ES-I3 (cell line): ENCODE data around the gene SHLD1.
"Not testable (repeated sequence)": the region's sequence is repeated elsewhere in the genome, so short reads cannot be mapped to it uniquely, and the experiment has no call there.

Source experiments
- H3K36me3 ChIP-seq: 2 replicates; pipeline ENCODE4 v1.6.1; 2013; ENCODE audit warnings: mild to moderate bottlenecking, low read length, control low read depth, moderate library complexity; ENCODE audit not compliant: insufficient read depth
- H3K4me1 ChIP-seq: 2 replicates; pipeline ENCODE4 v1.6.1; 2013; ENCODE audit warnings: mild to moderate bottlenecking, control low read depth, low read length; ENCODE audit not compliant: insufficient read depth
- H3K9ac ChIP-seq: 2 replicates; pipeline ENCODE4 v1.6.1; 2013; ENCODE audit warnings: low read depth, mild to moderate bottlenecking, low read length, moderate library complexity
- H3K9me3 ChIP-seq: 2 replicates; pipeline ENCODE4 v1.6.1; 2013; ENCODE audit warnings: mild to moderate bottlenecking, low read length, moderate library complexity; ENCODE audit not compliant: control insufficient read depth, insufficient read depth

Gene SHLD1

DNA sequence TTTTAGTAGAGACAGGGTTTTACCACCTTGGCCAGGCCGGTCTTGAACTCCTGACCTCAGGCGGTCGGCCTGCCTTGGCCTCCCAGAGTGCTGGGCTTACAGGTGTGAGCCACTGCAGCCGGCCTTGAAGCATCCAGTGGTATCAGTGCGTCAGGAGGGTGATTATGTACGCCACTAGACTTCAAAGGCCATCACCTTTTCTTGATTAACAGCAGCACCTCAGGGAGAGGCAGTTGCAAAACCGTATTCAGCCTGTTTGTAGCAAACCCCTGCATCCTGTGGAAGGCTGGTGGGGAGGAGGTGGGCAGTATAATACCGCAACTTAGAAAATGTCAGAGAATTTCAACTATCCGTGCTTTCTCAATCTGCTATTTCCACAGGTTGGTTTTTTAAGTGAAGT, 27.3 kb upstream of the SHLD1 start:
- H3K9me3 ChIP-seq: no peaks in the 10 kb centered on the region
- H3K36me3 ChIP-seq: no peaks in the 10 kb centered on the region
- H3K4me1 ChIP-seq: no peaks in the 10 kb centered on the region
- no peak overlapping the region for H3K9ac ChIP-seq

DNA sequence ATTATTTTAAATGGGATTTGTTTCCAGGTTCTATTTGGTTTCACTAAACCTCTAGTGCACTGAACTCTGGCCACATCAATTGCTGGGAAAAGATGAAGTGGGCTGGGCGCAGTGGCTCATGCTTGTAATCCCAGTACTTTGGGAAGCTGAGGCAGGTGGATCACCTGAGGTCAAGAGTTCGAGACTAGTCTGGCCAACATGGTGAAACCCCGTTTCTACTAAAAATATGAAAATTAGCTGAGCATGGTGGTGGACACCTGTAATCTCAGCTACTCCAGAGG, 25.1 kb upstream of the SHLD1 start:
- H3K4me1 ChIP-seq, H3K9me3 ChIP-seq, H3K36me3 ChIP-seq, H3K9ac ChIP-seq: not testable (repeated sequence)

DNA sequence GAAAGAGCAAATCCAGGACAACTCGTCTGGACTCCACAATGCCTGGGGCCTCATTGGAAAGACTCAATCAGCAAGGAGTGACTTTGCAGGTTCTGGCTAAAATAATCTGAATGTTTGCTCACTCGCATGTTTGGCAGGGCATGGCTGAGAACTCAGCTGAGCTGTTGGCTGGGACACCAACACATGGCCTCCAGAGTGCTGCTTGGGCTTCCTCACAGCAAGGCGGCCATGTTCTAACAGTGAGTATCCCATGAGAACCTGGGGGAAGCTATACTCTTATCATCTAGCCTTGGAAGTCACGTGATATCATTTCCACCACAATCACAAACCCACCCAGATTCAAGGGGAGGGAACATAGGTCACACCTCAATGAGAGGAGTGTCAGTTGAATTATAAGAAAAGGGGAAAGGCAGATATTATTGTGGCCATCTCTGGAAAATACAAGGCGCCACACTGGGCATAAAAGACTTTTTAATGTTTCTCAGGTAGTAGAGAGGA, 23.1 kb upstream of the SHLD1 start:
- Histone ChIP-seq H3K9me3 (no peaks in the 10 kb centered on the region), H3K4me1 (no peaks in the 10 kb centered on the region), H3K36me3 (no peaks in the 10 kb centered on the region), H3K9ac (no peak overlapping the region)

DNA sequence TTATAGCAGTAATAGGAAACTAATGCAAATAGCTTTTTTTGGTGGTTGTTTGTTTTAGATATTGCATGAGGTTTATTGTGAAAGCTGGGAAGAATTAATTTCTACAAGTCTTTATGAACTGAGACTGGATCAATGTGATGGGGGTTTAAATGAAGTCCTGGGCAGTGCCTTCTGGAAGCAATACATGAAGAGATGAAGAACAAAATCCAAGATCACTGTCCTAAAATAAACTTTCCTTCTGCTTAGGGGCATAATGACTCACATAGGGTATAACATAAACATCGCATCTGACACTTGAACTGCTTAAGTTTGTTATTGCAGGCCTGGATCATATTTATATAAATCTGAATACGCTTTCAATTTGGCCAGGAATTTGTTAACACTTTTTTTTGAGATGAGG, 20.9 kb upstream of the SHLD1 start:
- Histone ChIP-seq H3K4me1 (no peaks in the 10 kb centered on the region), H3K9me3 (no peaks in the 10 kb centered on the region), H3K9ac (no peak overlapping the region), H3K36me3 (no peaks in the 10 kb centered on the region)

DNA sequence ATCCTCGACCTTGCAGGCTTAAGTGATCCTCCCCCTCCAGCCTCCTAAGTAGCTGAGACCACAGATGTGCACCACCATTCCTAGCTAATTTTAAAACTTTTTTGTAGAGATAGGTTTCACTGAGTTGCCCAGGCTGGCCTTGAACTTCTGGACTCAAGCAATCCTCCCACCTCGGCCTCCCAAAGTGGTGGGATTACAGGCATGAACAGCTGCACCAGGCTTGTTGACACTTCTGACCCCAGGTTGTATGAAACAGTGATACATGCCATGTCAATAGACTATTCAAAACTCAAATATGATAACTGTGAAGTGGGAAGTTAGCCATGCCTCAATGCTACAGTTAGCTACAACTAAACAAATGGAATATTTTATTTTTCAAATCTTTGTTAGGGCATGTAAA, 20.1 kb upstream of the SHLD1 start:
- H3K9me3 ChIP-seq: no peaks in the 10 kb centered on the region
- H3K4me1 ChIP-seq: no peaks in the 10 kb centered on the region
- no peaks in the 10 kb centered on the region for H3K36me3 ChIP-seq
- no peak overlapping the region for H3K9ac ChIP-seq

DNA sequence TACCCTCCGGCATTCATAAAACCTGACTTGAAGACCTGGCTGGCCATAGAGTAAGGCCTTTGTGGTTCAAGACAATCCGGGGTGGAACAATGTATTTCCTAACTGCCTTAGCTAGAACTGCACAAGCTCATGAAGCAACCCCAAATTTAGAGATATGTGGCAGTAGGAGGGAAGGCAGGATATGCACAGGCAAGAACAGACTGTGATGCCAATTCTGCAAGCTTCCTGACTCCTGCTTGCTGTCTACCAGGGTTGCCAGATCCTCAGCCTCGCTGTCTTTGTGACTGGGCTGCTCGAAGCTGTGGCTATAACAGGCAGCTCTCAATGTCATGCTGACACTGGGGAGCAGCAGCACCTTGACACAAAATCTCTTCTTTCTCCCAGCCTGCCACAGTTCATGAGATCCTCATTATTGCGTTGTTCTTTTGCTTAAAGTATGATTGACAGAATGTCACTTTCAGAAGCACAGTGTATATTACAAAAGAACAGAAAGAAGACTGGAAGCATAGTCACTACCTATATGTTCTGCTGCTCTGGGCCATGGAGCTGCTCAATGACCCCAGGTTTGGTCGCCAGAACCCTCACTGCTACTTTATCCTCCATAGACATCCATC, 18.3 kb upstream of the SHLD1 start:
- no peak overlapping the region for H3K9ac ChIP-seq
- no peaks in the 10 kb centered on the region for H3K9me3 ChIP-seq
- H3K36me3 ChIP-seq: no peaks in the 10 kb centered on the region
- H3K4me1 ChIP-seq: peaks cover 5% of the 10 kb centered on the region; the same call in 1 of the 2 replicates

DNA sequence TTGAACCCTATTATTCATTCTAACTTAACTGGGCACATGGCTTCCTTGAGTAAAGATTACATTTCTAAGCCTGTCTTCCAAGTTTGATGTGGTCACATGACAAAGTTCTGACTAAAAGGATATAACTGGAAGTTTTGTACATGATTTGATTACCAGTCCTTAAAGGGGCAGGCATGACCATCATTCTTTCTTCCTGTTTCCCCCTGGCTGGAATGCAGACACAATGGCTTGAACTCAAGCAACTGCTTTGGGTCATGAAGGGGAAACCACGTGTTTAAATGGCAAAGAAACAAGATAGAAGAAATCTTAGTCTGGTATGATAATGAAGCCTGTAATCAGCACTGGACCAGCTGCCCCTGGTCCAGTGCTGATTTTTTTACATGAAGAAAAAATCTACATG, 15.6 kb upstream of the SHLD1 start:
- peaks cover 5% of the 10 kb centered on the region; the same call in 1 of the 2 replicates for H3K4me1 ChIP-seq
- no peaks in the 10 kb centered on the region for H3K9me3 ChIP-seq
- no peak overlapping the region for H3K9ac ChIP-seq
- no peaks in the 10 kb centered on the region for H3K36me3 ChIP-seq

DNA sequence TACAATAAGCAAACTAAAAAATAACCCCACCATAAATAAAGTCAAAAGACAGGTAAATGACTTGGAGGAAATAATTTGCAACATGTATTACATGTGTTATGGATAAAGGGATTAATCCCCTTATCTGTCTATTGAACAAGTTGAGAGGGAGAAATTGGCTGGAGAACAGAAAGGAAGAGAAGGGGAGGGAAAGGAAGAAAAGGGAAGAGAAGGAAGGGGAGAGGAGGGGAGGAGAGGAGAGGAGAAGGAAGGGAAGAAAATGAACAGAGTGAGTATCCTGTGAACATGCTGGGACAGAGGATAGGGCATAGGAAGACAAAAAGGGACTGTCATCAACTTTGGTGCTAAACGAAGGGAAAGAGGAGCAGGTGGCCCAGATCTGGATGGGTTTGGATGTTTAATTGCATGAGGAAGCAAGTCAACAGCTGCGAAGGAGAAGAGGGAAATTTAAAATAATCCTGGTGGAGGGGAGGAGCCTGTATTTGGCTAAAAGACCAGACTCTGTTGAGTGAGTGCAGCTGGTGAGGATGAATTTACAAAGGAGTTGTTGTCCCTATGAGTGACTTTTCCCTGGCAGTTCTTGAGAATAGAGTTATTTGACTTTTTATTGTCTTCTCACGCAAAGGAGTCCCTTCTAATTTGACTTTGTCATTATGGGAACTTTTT, 14.2 kb upstream of the SHLD1 start:
- no peak overlapping the region for H3K9ac ChIP-seq
- no peaks in the 10 kb centered on the region for H3K36me3 ChIP-seq
- peaks cover 5% of the 10 kb centered on the region; the same call in 1 of the 2 replicates for H3K4me1 ChIP-seq
- no peaks in the 10 kb centered on the region for H3K9me3 ChIP-seq

DNA sequence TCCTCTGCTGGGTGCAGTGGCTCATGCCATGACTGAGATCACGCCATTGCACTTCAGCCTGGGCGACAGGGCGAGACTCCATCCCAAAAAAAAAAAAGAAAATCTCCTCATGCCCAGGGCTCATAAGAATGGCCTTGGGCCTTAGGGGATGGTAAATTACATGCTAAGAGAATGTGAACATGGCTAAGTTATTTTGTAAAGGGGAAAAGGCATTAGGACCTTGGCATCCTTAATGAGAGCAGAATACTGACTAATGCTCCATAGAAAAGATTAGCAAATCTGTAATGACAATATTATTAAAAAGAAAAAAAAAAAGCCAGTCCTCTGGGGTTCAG, 12.6 kb upstream of the SHLD1 start:
- Histone ChIP-seq H3K4me1 (peaks cover 5% of the 10 kb centered on the region; the same call in 1 of the 2 replicates), H3K9me3 (no peaks in the 10 kb centered on the region), H3K9ac (no peak overlapping the region), H3K36me3 (no peaks in the 10 kb centered on the region)

DNA sequence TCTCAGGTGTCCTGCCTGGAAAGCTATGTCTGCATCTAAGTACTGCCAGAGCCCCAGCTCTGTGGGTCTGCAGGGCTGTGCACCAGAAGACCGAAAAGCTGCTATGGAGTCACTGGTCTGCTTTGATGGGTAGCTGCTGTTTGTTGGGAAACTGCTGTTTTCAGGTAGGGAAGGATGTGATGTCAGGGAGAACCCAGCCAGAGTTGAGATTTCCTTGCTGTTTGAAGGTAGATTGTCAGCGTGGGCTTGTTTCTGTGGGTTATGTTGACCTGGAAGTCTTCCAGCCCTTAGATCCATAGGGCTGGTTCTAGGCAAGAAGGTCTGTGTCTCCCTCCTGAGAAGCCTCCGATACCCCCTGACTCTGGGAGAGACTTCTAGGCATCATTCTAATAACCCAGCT, 12.2 kb upstream of the SHLD1 start:
- peaks cover 5% of the 10 kb centered on the region; the same call in 1 of the 2 replicates for H3K4me1 ChIP-seq
- no peaks in the 10 kb centered on the region for H3K9me3 ChIP-seq
- no peak overlapping the region for H3K9ac ChIP-seq
- no peaks in the 10 kb centered on the region for H3K36me3 ChIP-seq

DNA sequence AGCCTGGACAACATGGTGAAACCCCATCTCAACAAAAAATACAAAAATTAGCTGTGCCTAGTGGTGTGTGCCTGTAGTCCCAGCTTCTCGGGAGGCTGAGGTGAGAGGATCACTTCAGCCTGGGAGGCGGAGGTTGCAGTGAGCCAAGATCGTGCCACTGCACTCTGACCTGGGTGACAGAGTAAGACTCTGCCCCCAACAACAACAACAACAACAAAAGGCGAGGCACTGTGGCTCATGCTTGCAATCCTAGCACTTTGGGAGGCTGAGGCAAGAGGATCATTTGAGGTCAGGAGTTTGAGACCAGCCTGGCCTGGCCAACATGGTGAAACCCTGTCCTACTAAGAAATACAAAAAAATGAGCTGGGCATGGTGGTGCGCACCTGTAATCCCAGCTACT, 9.6 kb upstream of the SHLD1 start:
- H3K4me1 ChIP-seq, H3K36me3 ChIP-seq, H3K9me3 ChIP-seq, H3K9ac ChIP-seq: not testable (repeated sequence)

DNA sequence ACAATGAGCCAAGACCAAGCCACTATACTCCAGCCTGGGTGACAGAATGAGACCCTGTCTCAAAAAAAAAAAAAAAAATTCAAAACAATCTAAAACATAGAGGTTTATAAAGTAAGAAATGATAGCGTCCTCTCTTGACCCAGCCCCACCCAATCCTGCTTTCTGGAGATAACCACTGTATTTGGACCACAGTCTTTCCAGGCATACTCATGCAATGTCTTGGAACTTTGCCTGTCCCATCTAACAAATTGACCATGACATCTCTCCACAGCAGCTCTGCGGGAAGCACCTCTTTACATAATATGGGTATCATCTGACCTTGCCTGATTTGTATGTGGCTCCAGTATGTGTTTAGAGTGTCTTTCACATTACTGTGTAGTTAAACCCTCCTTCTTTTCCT, 9.1 kb upstream of the SHLD1 start:
- H3K36me3 ChIP-seq: no peaks in the 10 kb centered on the region
- no peaks in the 10 kb centered on the region for H3K9me3 ChIP-seq
- H3K9ac ChIP-seq: no peak overlapping the region
- H3K4me1 ChIP-seq: peaks cover 3% of the 10 kb centered on the region; the same call in 1 of the 2 replicates

DNA sequence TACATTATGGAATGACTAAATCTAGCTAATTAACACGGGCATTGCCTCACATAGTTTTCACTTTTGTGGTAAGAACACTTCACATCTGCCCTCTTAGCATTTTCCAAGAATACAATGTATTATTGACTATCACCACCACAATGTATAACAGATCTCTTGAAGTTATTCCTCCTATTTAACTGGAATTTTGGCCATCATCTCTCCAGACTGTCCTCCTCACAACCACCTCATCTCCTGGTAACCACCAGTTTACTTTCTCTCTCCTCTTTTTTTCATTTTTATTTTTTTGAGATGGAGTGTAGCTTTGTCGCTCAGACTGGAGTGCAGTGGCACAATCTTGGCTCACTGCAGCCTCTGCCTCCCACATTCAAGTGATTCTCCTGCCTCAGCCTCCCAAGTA, 8.2 kb upstream of the SHLD1 start:
- Histone ChIP-seq H3K4me1 (no peaks in the 10 kb centered on the region), H3K9me3 (no peaks in the 10 kb centered on the region), H3K9ac (no peak overlapping the region), H3K36me3 (no peaks in the 10 kb centered on the region)

DNA sequence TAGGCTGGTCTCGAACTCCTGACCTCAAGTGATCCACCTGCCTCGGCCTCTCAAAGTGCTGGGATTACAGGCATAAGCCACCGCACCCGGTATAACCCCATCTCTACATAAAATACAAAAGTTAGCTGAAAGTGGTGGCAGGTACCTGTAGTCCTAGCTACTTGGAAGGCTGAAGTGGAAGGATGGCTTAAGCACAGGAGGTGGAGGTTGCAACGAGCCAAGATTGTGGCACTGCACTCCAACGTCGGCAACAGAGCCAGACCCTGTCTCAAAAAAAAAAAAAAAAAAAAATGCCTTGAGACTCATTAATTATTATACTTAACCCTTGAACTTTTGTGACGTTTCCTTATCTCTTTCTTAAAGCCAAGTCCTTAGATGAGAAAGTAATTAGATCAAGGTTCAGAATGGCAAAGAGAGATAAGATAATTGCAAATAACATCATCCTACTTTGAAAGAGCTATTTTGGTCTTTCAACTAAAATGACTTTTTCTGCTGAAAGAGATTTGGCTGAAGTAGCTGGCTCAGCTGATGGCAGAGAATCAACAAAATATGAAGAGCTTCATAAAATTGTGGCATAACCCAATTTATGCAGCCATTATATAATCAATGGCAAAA, 4.7 kb upstream of the SHLD1 start:
- H3K36me3 ChIP-seq: no peaks in the 10 kb centered on the region
- H3K4me1 ChIP-seq: no peaks in the 10 kb centered on the region
- H3K9ac ChIP-seq: no peak overlapping the region
- H3K9me3 ChIP-seq: no peaks in the 10 kb centered on the region

DNA sequence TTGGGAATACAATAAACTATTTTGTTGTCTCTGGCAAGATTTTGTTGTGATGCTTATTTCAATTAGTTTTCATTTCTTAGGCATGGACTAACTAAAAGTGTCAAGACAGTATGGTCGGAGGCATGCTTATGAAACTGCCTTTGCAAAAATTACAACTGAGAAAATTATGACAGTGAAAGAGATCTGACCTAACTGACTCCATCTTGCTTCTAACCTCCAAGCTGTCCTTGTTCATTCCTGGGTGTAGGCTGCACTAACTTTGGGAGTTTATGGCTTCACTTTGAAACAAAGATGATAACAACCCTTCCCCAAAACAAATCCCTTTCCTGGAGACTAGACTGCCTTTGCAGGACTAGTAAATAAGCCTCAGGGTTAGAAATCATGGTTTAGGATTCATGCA, 4.1 kb upstream of the SHLD1 start:
- Histone ChIP-seq H3K9ac (no peak overlapping the region), H3K4me1 (no peaks in the 10 kb centered on the region), H3K36me3 (no peaks in the 10 kb centered on the region), H3K9me3 (no peaks in the 10 kb centered on the region)
